Epithelial cell of prostate (primary cell): ENCODE data around the gene NFE2L1.
A peak's percentile ranks its signal among the peaks of the same experiment; 100 is the strongest.

Experiments
- DNase-seq: peaks from one replicate; pipeline ENCODE4 v3.0.0-alpha.2; 2011; ENCODE audit warnings: low read depth, low spot score
- H3K27ac ChIP-seq: fragments of 450-650 bp; 2 replicates; pipeline ENCODE4 v1.5.1; 2017; ENCODE audit warnings: mild to moderate bottlenecking

The NFE2L1 gene

GRCh38 chr17:48102798-48103715 lies 54.9 kb downstream of the NFE2L1 start:
- no peak overlapping the region for H3K27ac ChIP-seq
- no peak for DNase-seq

GRCh38 chr17:48104440-48104839 lies 56.3 kb downstream of the NFE2L1 start:
- DNase-seq, result no peak
- no peak overlapping the region for H3K27ac ChIP-seq

- peak overlapping the region; percentile 93 for H3K27ac ChIP-seq
Observed at GRCh38 chr17:48106802-48107136, 58.6 kb downstream of the NFE2L1 start.

GRCh38 chr17:48107137-48108055 lies 59.2 kb downstream of the NFE2L1 start, which contains the start of gene SNX11:
SNX11 (plus strand) TSS chr17:48107766; CDS start chr17:48112044, 4,278 bp downstream.
- DNase-seq, result no peak
- peak within 1 kb of the TSS; percentile 93 for H3K27ac ChIP-seq

More at GRCh38 chr17:48106802-48107136, 58.6 kb downstream of the NFE2L1 start:
- no peak for DNase-seq

- no peak overlapping the region for H3K27ac ChIP-seq
- no peak for DNase-seq
Observed at GRCh38 chr17:48110761-48111160, 62.6 kb downstream of the NFE2L1 start.
